NCI-H1417 treated with DMSO at 0.1 percent for 48 hours (cell line): ENCODE data around the gene RABGGTB.
"Not testable (repeated sequence)": the region's sequence is repeated elsewhere in the genome, so short reads cannot be mapped to it uniquely, and the experiment has no call there.

ENCODE experiments used
- DNase-seq: peaks from one replicate; lab custom pipeline; 2025; lab: John Stamatoyannopoulos, UW

RABGGTB gene

GRCh38 chr1:75785983-75786853 lies at the start of gene RABGGTB:
RABGGTB (plus strand) TSS chr1:75786256; CDS start chr1:75786272, 16 bp downstream.
- DNase-seq, result peak; percentile 59

GRCh38 chr1:75742047-75742625 lies 43.9 kb upstream of the RABGGTB start:
- DNase-seq, result no peak

GRCh38 chr1:75745276-75745675 lies 40.8 kb upstream of the RABGGTB start:
- DNase-seq, result no peak

- not testable (repeated sequence) for DNase-seq
These were observed 28.8 kb upstream of the RABGGTB start for GRCh38 chr1:75757210-75757609.

- DNase-seq, result not testable (repeated sequence)
These were observed 27.5 kb upstream of the RABGGTB start for GRCh38 chr1:75758543-75758942.

- DNase-seq, result no peak
These were observed 21.9 kb upstream of the RABGGTB start for GRCh38 chr1:75764057-75764655.

GRCh38 chr1:75765697-75766355 lies 20.2 kb upstream of the RABGGTB start:
- no peak for DNase-seq

GRCh38 chr1:75768016-75768415 lies 18.0 kb upstream of the RABGGTB start:
- no peak for DNase-seq

- no peak for DNase-seq
These were observed 15.3 kb upstream of the RABGGTB start for GRCh38 chr1:75770761-75771160.

GRCh38 chr1:75771978-75772377 lies 14.1 kb upstream of the RABGGTB start:
- no peak for DNase-seq

- not testable (repeated sequence) for DNase-seq
These were observed 8.2 kb upstream of the RABGGTB start for GRCh38 chr1:75777812-75778211.

- not testable (repeated sequence) for DNase-seq
These were observed 7.4 kb upstream of the RABGGTB start for GRCh38 chr1:75778694-75779093.

- not testable (repeated sequence) for DNase-seq
These were observed 5.9 kb upstream of the RABGGTB start for GRCh38 chr1:75780183-75780582.

- DNase-seq, result not testable (repeated sequence)
These were observed 2.1 kb upstream of the RABGGTB start for GRCh38 chr1:75783920-75784319.

- no peak for DNase-seq
These were observed 605 bp upstream of the RABGGTB start for GRCh38 chr1:75785320-75785982.

- DNase-seq, result no peak
These were observed 941 bp downstream of the RABGGTB start for GRCh38 chr1:75786901-75787493.

GRCh38 chr1:75787524-75787923 lies 1.5 kb downstream of the RABGGTB start:
- DNase-seq, result no peak

- no peak for DNase-seq
These were observed 3.9 kb downstream of the RABGGTB start for GRCh38 chr1:75789988-75790387.

GRCh38 chr1:75791022-75791421 lies 5.0 kb downstream of the RABGGTB start:
- DNase-seq, result no peak

- no peak for DNase-seq
These were observed 6.0 kb downstream of the RABGGTB start for GRCh38 chr1:75792091-75792490.

- no peak for DNase-seq
These were observed 8.3 kb downstream of the RABGGTB start for GRCh38 chr1:75794382-75794781.
